ENCODE results near the gene JAKMIP1. TPM values are rescaled to one million over a fixed set of nuclear protein-coding genes. Genes with fewer than 3 reads are reported as not detected.

The JAKMIP1 gene
- total RNA-seq, 1 experiment from 2014 or later = not detected

GRCh38 chr4:6229671-6230501 lies 29.5 kb upstream of the JAKMIP1 start (continued):
- TF ChIP-seq ZBTB33 (IDR thresholded peaks at IDR 0.05; ENCODE audit: extremely low read depth, insufficient replicate concordance, low read length) (no peak), POLR2AphosphoS5 (IDR thresholded peaks at IDR 0.05; ENCODE audit: low read depth, low read length) (no peak), MAX (IDR thresholded peaks at IDR 0.05) (no peak), EZH2 (IDR thresholded peaks at IDR 0.05) (no peak), JUND (IDR thresholded peaks at IDR 0.05) (no peak)

GRCh38 chr4:6229095-6229494 lies 28.7 kb upstream of the JAKMIP1 start:
- no TSS peak for BruUV-seq (replicated peaks)
- no peaks in the 10 kb centered on the region for H3K4me1 ChIP-seq (ENCODE audit: control insufficient read depth in 1 of 2, insufficient read depth in 2 of 2, low read length in 2 of 2)
- H3K27ac ChIP-seq (ENCODE audit: low read depth, low read length) = no peak overlapping the region
- H3K9me2 ChIP-seq (ENCODE audit: insufficient read depth) = no peaks in the 10 kb centered on the region
- ATAC-seq (no peak), DNase-seq (ENCODE audit: low read depth, low spot score) (no peak)
- no peak overlapping the region for H2AFZ ChIP-seq (ENCODE audit: low read depth, low read length, poor library complexity, severe bottlenecking)
- no peaks in the 10 kb centered on the region for H3K9me3 ChIP-seq (ENCODE audit: control insufficient read depth in 1 of 2, insufficient read depth in 1 of 2, low read depth in 1 of 2, low read length in 2 of 2)
- ChIA-PET RAD21 (ENCODE audit: low non-redundant PET in 1 of 2, low total read pairs in 2 of 2, uncharacterized antibody in 2 of 2, unreplicated experiment in 2 of 2) (no interaction called here), CTCF (no interaction called here), POLR2A (no interaction called here)
- H3K79me2 ChIP-seq (ENCODE audit: insufficient read depth, low read length) = no peaks in the 10 kb centered on the region
- no peaks in the 10 kb centered on the region for H4K20me1 ChIP-seq (ENCODE audit: insufficient read depth)
- TF ChIP-seq ZNF274 (IDR thresholded peaks at IDR 0.05; ENCODE audit: low read depth, low read length) (no peak), SIN3A (IDR thresholded peaks at IDR 0.05; ENCODE audit: low read depth) (no peak), SP1 (IDR thresholded peaks at IDR 0.05; ENCODE audit: low read depth) (no peak)
- H3K27me3 ChIP-seq (ENCODE audit: insufficient read depth, low read length) = 0 out of 2 replicates have a peak, but pooled peaks cover 2% of the 10 kb centered on the region
- no peaks in the 10 kb centered on the region for H3K36me3 ChIP-seq (ENCODE audit: control insufficient read depth in 1 of 2, insufficient read depth in 2 of 2, low read length in 2 of 2)
- intact Hi-C loops (cut with micrococcal nuclease) = no loop called here
- no peak overlapping the region for H3K4me3 ChIP-seq (replicated peaks in 1 of 2; ENCODE audit: low read depth in 1 of 2, low read length in 2 of 2)
- H3K4me2 ChIP-seq (ENCODE audit: low read length) = no peak overlapping the region
- H3K9ac ChIP-seq (ENCODE audit: low read length) = no peak overlapping the region
